SK-N-SH treated with all-trans-retinoic acid at 6 μM for 48 hours (cell line): ENCODE data around the gene USP4.
A peak's percentile ranks its signal among the peaks of the same experiment; 100 is the strongest.

Source experiments
- ATAC-seq: fragments of 200-7000 bp; cut with Tn5 transposase; 3 replicates; pipeline ENCODE4 v1.9.1; 2020; ENCODE audit warnings: mild to moderate bottlenecking, moderate library complexity
- ARNTL ChIP-seq: fragments of 450-650 bp; formaldehyde crosslinking; IDR thresholded peaks from 2 replicates; pipeline ENCODE4 v1.5.0; 2020; ENCODE audit warnings: low read depth, mild to moderate bottlenecking, moderate library complexity, borderline replicate concordance
- BACH2 ChIP-seq: fragments of 250-450 bp; sonication (Bioruptor Pico); IDR thresholded peaks from 2 replicates; pipeline ENCODE4 v1.9.0; 2021; ENCODE audit warnings: mild to moderate bottlenecking, borderline replicate concordance
- CREB5 ChIP-seq: fragments of 250-450 bp; sonication (Bioruptor Pico); IDR thresholded peaks from 2 replicates; pipeline ENCODE4 v1.5.1; 2020; ENCODE audit warnings: low read depth, mild to moderate bottlenecking, moderate library complexity
- CSDC2 ChIP-seq: fragments of 250-450 bp; sonication (Bioruptor Pico); IDR thresholded peaks from 2 replicates; pipeline ENCODE4 v1.5.0; 2020; ENCODE audit warnings: mild to moderate bottlenecking, moderate library complexity
- ESRRG ChIP-seq: fragments of 250-450 bp; sonication (Bioruptor Pico); IDR thresholded peaks from 2 replicates; pipeline ENCODE4 v1.6.1; 2021; ENCODE audit warnings: mild to moderate bottlenecking
- GLIS3 ChIP-seq: fragments of 250-450 bp; sonication (Bioruptor Pico); IDR thresholded peaks from 2 replicates; pipeline ENCODE4 v1.5.0; 2020; ENCODE audit warnings: mild to moderate bottlenecking, moderate library complexity
- ISL1 ChIP-seq: fragments of 250-450 bp; sonication (Bioruptor Pico); IDR thresholded peaks from 2 replicates; pipeline ENCODE4 v2.1.2; 2022; ENCODE audit warnings: mild to moderate bottlenecking, moderate library complexity
- OSR1 ChIP-seq: fragments of 250-450 bp; sonication (Bioruptor Pico); IDR thresholded peaks from 2 replicates; pipeline ENCODE4 v1.8.0; 2022; ENCODE audit warnings: moderate library complexity, mild to moderate bottlenecking, inconsistent platforms
- POU6F1 ChIP-seq: fragments of 250-450 bp; sonication (Bioruptor Pico); IDR thresholded peaks from 2 replicates; pipeline ENCODE4 v1.8.0; 2021; ENCODE audit warnings: low read depth, mild to moderate bottlenecking, moderate library complexity, borderline replicate concordance
- PPARA ChIP-seq: fragments of 250-450 bp; sonication (Bioruptor Pico); IDR thresholded peaks from 2 replicates; pipeline ENCODE4 v1.5.0; 2020; ENCODE audit warnings: mild to moderate bottlenecking, borderline replicate concordance
- RARB ChIP-seq: fragments of 250-450 bp; sonication (Bioruptor Pico); IDR thresholded peaks from 2 replicates; pipeline ENCODE4 v1.8.0; 2021; ENCODE audit warnings: mild to moderate bottlenecking, moderate library complexity
- SNAI2 ChIP-seq: fragments of 250-450 bp; sonication (Bioruptor Pico); IDR thresholded peaks from 2 replicates; pipeline ENCODE4 v1.5.0; 2020; ENCODE audit warnings: mild to moderate bottlenecking, moderate library complexity
- TCF4 ChIP-seq: fragments of 250-450 bp; sonication (Bioruptor Pico); IDR thresholded peaks from 2 replicates; pipeline ENCODE4 v1.8.0; 2021; ENCODE audit warnings: mild to moderate bottlenecking, moderate library complexity, borderline replicate concordance
- TOX ChIP-seq: fragments of 250-450 bp; sonication (Bioruptor Pico); IDR thresholded peaks from 2 replicates; pipeline ENCODE4 v1.8.0; 2021; ENCODE audit warnings: mild to moderate bottlenecking, moderate library complexity, borderline replicate concordance
- ZC3H10 ChIP-seq: fragments of 250-450 bp; sonication (Bioruptor Pico); IDR thresholded peaks from 2 replicates; pipeline ENCODE4 v1.5.1; 2021; ENCODE audit warnings: mild to moderate bottlenecking, moderate library complexity
- ZFP3 ChIP-seq: fragments of 250-450 bp; sonication (Bioruptor Pico); IDR thresholded peaks from 2 replicates; pipeline ENCODE4 v1.5.0; 2020; ENCODE audit warnings: mild to moderate bottlenecking, moderate library complexity
- ZFP30 ChIP-seq: fragments of 450-650 bp; formaldehyde crosslinking; IDR thresholded peaks from 2 replicates; pipeline ENCODE4 v1.5.0; 2022; ENCODE audit warnings: mild to moderate bottlenecking, moderate library complexity
- ZNF565 ChIP-seq: fragments of 450-650 bp; formaldehyde crosslinking; conservative IDR thresholded peaks from 2 replicates; pipeline ENCODE4 v1.5.0; 2020; ENCODE audit warnings: low read depth, mild to moderate bottlenecking, moderate library complexity
- ZNF8 ChIP-seq: fragments of 450-650 bp; formaldehyde crosslinking; IDR thresholded peaks from 2 replicates; pipeline ENCODE4 v1.5.0; 2020; ENCODE audit warnings: mild to moderate bottlenecking, moderate library complexity
- TF ChIP-seq, protein P1 (sequence below): fragments of 250-450 bp; sonication (Bioruptor Pico); IDR thresholded peaks from 2 replicates; pipeline ENCODE4 v1.5.0; 2020; ENCODE audit warnings: mild to moderate bottlenecking, moderate library complexity
- TF ChIP-seq, protein P2 (sequence below): fragments of 250-450 bp; sonication (Bioruptor Pico); IDR thresholded peaks from 2 replicates; pipeline ENCODE4 v1.5.1; 2021; ENCODE audit warnings: mild to moderate bottlenecking, moderate library complexity
- TF ChIP-seq, protein P3 (sequence below): fragments of 250-450 bp; sonication (Bioruptor Pico); IDR thresholded peaks from 2 replicates; pipeline ENCODE4 v1.8.0; 2020; ENCODE audit warnings: mild to moderate bottlenecking, moderate library complexity, borderline replicate concordance

The USP4 gene

DNA sequence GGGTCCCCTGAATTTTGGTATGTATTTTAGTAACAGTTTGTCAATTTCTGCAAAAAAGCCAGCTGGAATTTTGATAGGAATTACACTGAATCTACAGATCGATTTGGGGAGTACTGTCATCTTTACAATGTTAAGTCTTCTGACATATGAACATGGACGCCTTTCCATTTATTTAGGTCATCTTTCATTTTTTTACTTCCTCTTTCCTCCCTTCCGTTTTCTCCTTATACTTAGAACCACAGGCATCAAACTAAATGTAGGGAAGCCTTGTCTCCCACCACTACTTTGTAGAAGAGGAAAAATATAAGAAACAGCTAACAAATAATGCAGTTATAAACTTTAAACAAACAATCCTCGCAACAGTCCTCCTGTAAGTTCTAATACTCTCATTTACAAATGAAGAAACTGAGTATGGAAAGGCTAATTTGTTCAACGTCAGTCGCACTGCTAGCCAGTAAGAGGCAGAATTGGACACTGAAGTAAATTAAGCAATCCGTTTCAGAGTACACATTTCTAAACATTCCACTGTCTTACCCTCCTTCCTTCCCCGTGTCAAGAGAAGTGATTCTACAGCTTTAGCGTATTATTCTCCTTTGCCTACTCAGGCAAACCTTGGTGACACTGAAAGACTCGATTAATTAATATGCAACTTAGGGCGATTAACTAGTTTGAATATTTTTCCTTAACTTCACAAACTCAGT is 46.4 kb upstream of the USP4 start:
- no peak for ATAC-seq
- TF ChIP-seq ZNF565 (CRISPR knock-in tag) (no peak), CSDC2 (CRISPR knock-in tag) (no peak), OSR1 (CRISPR knock-in tag) (no peak), ZFP3 (CRISPR knock-in tag) (no peak)

GRCh38 chr3:49385617-49386016 is 45.8 kb upstream of the USP4 start:
- no peak for ATAC-seq
- TF ChIP-seq ZNF8 (CRISPR knock-in tag) = no peak
- no peak for TF ChIP-seq CSDC2 (CRISPR knock-in tag)
- TF ChIP-seq TOX = no peak
- TF ChIP-seq ZC3H10 = no peak
- TF ChIP-seq ISL1 (CRISPR knock-in tag) = no peak
- TF ChIP-seq SNAI2 (CRISPR knock-in tag) = no peak
- no peak for TF ChIP-seq PPARA
- TF ChIP-seq, protein P1, sequence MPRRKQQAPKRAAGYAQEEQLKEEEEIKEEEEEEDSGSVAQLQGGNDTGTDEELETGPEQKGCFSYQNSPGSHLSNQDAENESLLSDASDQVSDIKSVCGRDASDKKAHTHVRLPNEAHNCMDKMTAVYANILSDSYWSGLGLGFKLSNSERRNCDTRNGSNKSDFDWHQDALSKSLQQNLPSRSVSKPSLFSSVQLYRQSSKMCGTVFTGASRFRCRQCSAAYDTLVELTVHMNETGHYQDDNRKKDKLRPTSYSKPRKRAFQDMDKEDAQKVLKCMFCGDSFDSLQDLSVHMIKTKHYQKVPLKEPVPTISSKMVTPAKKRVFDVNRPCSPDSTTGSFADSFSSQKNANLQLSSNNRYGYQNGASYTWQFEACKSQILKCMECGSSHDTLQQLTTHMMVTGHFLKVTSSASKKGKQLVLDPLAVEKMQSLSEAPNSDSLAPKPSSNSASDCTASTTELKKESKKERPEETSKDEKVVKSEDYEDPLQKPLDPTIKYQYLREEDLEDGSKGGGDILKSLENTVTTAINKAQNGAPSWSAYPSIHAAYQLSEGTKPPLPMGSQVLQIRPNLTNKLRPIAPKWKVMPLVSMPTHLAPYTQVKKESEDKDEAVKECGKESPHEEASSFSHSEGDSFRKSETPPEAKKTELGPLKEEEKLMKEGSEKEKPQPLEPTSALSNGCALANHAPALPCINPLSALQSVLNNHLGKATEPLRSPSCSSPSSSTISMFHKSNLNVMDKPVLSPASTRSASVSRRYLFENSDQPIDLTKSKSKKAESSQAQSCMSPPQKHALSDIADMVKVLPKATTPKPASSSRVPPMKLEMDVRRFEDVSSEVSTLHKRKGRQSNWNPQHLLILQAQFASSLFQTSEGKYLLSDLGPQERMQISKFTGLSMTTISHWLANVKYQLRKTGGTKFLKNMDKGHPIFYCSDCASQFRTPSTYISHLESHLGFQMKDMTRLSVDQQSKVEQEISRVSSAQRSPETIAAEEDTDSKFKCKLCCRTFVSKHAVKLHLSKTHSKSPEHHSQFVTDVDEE (CRISPR knock-in tag) = no peak
- TF ChIP-seq ARNTL (CRISPR knock-in tag) = no peak

DNA sequence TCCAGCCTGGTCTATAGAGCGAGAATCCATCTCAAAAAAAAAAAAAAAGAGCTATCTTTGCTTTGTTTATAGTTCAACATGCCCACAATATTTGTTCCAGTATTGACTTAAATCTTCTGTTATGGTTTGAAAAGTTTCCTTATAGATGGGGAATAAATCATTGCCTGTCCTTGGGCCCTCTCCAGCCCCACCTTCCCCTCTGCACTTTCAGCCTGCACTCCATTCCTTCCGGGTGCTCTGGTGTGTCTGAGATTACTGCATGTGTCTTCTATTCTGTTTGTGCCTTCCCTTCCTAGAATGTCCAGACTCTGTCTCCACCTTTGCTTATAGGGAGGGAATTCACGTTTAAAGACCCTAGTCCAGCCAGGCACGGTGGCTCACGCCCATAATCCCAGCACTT is 43.5 kb upstream of the USP4 start:
- TF ChIP-seq ZC3H10 = no peak
- ATAC-seq = no peak

GRCh38 chr3:49378249-49378895 is 38.5 kb upstream of the USP4 start:
- TF ChIP-seq, protein P2, sequence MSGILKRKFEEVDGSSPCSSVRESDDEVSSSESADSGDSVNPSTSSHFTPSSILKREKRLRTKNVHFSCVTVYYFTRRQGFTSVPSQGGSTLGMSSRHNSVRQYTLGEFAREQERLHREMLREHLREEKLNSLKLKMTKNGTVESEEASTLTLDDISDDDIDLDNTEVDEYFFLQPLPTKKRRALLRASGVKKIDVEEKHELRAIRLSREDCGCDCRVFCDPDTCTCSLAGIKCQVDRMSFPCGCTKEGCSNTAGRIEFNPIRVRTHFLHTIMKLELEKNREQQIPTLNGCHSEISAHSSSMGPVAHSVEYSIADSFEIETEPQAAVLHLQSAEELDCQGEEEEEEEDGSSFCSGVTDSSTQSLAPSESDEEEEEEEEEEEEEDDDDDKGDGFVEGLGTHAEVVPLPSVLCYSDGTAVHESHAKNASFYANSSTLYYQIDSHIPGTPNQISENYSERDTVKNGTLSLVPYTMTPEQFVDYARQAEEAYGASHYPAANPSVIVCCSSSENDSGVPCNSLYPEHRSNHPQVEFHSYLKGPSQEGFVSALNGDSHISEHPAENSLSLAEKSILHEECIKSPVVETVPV (CRISPR knock-in tag) = no peak
- TF ChIP-seq BACH2 (CRISPR knock-in tag) = no peak
- TF ChIP-seq SNAI2 (CRISPR knock-in tag) = no peak
- TF ChIP-seq POU6F1 (CRISPR knock-in tag) = no peak
- no peak for TF ChIP-seq RARB (CRISPR knock-in tag)
- TF ChIP-seq ZFP30 (CRISPR knock-in tag) = no peak
- no peak for TF ChIP-seq GLIS3 (CRISPR knock-in tag)
- TF ChIP-seq, protein P1 (CRISPR knock-in tag) = no peak
- TF ChIP-seq, protein P3, sequence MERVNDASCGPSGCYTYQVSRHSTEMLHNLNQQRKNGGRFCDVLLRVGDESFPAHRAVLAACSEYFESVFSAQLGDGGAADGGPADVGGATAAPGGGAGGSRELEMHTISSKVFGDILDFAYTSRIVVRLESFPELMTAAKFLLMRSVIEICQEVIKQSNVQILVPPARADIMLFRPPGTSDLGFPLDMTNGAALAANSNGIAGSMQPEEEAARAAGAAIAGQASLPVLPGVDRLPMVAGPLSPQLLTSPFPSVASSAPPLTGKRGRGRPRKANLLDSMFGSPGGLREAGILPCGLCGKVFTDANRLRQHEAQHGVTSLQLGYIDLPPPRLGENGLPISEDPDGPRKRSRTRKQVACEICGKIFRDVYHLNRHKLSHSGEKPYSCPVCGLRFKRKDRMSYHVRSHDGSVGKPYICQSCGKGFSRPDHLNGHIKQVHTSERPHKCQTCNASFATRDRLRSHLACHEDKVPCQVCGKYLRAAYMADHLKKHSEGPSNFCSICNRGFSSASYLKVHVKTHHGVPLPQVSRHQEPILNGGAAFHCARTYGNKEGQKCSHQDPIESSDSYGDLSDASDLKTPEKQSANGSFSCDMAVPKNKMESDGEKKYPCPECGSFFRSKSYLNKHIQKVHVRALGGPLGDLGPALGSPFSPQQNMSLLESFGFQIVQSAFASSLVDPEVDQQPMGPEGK (CRISPR knock-in tag) = no peak
- no peak for TF ChIP-seq ZNF8 (CRISPR knock-in tag)
- TF ChIP-seq TCF4 (CRISPR knock-in tag) = no peak
- TF ChIP-seq ISL1 (CRISPR knock-in tag) = no peak
- TF ChIP-seq PPARA = no peak
- no peak for TF ChIP-seq CSDC2 (CRISPR knock-in tag)
- TF ChIP-seq ARNTL (CRISPR knock-in tag) = no peak
- TF ChIP-seq ESRRG = no peak
- TF ChIP-seq ZFP3 (CRISPR knock-in tag) = no peak
- TF ChIP-seq CREB5 (CRISPR knock-in tag) = no peak
- TF ChIP-seq OSR1 (CRISPR knock-in tag) = no peak
- TF ChIP-seq TOX = no peak
- peak; percentile 86 for ATAC-seq
